Activated gamma-delta T cell treated with anti-CD3 and anti-CD28 coated beads, Interleukin-2, amount 50 U/mL, for 16 hours (primary cell): ENCODE results near the gene ZNF318.

Experiments
- DNase-seq: peaks from one replicate; pipeline ENCODE4 v3.0.0-alpha.2; 2020; ENCODE audit warnings: low read depth

Gene ZNF318

DNA sequence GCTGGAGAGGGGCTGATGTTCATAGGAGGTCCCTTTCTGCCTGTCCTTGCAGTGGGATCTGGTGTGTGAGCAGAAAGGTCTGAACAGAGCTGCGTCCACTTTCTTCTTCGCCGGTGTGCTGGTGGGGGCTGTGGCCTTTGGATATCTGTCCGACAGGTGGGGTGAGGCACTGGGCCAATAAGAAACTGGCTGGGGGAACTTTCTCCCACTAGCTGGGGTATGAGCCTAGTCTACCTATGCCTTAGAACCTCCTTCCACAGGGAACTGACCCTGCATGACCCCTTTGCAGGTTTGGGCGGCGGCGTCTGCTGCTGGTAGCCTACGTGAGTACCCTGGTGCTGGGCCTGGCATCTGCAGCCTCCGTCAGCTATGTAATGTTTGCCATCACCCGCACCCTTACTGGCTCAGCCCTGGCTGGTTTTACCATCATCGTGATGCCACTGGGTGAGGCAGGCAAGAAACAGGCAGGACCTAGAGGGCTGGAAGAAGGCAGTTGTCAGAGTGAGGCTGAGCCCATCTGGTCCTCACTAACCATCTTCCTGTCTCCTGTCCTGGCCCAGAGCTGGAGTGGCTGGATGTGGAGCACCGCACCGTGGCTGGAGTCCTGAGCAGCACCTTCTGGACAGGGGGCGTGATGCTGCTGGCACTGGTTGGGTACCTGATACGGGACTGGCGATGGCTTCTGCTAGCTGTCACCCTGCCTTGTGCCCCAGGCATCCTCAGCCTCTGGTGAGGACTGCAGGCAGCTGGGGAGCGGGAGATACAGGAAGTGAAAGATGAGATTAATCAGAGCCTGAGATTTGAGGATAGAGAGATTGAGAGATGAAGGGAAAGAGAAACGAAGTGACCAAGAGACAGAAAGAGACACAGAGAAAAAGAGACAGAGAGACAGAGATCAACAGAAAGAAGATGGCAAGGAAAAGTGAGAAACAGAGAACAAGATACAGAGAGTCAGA, 69.8 kb downstream of the ZNF318 start:
- DNase-seq: no peak

DNA sequence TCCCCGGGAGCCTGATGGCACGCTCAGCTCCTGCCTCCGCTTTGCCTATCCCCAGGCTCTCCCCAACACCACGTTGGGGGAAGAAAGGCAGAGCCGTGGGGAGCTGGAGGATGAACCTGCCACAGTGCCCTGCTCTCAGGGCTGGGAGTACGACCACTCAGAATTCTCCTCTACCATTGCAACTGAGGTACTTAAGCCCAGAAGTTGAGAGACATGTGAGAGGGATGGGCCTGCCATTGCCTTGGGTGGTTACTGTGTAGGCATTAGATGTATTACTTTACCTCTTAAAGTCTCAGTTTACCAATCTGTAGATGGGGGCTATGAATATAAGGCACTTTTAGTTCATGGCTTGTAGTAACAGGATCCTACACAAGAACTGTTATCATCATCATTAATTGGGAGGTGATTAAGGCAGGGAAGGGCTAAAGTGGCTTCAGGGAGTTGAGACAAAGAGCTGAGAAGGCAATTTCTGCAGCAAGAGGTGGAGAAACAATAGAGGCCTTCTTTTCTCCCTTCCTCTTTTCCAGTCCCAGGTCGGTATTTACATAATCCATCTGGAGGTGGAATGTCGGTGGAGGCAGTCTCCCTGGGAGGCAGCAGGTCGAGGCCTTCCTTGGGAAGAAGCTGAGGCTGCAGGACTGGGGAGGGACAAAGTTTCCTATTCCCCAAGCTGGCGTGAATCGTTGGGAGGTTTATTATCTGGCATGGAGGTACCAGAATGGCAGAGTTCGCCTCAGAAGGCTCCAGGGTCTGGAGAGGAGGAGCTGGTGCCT, 70.7 kb downstream of the ZNF318 start:
- no peak for DNase-seq

DNA sequence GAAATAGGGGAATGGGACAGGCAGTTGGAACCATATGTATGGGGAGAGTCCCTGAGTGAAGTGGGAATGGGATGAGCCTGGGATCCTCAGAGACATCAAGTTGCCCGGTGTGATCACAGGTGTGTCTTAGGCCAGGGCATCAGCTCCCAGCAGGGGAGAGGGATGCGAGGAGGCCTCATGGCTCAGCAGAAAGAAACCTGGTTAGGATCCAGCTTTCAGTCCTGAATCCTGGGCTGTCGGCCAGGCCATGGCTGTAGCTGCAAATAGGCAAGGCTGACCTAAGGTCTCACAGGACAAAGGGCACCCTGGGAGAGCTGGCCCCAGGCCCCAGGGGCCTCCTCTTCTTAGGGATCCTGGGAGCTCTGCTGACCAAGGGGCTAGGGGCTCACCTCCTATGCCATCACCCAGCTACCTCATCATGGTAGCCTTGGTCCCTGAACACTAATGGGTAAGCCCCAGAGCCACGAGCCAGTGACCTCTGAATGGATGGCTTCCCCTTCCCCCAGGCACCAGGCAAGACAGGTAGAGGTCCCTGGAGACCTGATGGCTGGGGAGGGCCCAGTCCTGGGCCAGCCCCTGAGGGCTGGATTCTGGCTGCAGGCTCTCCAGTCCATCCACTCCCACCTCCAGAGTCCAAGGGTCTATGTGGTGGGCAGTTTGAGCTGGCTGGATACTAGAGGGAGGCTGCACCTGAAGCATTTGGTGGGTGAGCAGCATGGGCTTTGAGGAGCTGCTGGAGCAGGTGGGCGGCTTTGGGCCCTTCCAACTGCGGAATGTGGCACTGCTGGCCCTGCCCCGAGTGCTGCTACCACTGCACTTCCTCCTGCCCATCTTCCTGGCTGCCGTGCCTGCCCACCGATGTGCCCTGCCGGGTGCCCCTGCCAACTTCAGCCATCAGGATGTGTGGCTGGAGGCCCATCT, 71.5 kb downstream of the ZNF318 start, which contains the start of gene SLC22A7:
TSS of gene SLC22A7 (plus strand) at position 617 of the 921 bp plus-strand sequence. CDS start at position 716, 99 bp downstream.
- no peak for DNase-seq

DNA sequence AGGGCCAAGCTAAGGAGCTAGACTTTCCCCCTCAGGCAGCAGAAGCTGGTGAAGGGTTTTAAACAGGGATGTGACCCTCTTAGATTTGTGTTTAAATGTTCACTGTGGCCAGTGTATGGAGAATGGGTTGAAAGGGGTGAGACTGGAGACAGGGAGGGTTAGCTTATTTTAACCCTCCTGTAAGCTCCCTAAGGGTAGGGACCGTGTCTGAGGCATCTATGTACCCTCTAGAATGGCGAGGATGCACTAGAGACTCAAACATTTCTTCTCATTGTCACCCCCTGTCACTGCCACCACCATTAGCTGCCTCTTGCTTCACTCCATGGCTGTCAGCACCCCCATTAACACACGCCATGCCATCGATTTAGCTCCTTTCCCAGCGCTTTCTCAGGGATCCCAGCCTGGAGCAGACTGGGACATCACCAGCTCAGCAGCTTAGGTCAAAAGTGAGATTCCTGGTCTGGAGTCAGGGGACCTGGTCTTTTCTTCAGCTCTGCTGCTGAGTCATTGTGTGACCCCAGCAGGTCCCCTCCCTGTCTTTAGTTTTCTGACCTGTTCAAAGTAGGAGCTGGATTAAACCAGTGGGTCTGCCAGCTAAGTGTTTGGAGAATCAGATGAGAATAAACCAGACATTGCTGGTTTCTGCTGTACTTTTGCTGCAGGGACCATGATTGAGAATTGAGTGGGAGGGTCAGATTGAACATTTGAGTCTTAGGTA, 72.5 kb downstream of the ZNF318 start:
- no peak for DNase-seq

DNA sequence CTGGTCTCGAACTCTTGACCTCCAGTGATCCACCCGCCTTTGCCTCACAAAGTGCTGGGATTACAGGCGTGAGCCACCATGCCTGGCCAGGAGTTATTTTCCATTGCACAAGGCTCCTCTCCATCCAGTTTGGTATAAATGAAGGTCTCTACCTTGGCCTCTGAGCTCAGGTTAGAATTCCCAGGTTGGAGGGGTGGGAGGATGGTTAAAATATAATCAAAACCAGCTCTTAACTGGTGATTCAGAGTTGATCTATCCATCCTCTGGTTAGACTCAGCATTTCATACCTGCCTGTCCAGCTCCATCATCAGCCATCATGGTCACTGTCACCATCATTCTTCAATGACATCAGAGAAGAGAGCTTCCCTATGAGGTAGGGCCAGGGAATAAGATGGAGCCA, 74.0 kb downstream of the ZNF318 start:
- DNase-seq: no peak

DNA sequence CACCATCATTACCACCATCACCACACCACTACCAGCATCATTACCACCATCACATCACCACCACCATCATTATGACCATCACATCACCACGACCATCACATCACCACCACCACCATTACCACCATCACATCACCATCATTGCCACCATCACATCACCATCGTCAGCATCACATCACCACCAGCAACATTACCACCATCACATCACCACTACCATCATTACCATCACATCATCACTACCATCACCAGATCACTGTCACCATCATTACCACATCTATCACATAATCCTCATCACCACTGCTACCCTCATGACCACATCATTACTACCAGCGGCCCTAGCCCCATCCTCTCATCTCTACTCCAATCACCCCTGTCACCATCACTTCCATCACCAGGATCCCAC, 74.9 kb downstream of the ZNF318 start:
- no peak for DNase-seq

DNA sequence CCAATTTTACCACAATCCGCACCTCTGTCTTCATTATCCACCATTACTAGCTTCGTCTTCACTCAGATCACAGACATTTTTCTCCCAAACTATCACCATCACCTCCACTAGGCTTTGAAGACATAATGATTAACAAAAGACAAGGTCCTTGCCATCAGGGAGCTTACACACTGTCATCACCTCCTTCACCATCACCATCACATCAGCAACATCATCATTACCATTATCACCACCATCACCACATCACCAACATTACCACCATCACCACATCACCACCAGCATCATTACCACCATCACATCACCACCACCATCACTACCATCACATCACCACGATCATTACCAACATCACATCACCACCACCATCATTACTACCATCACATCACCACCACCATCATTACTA, 75.7 kb downstream of the ZNF318 start:
- no peak for DNase-seq

DNA sequence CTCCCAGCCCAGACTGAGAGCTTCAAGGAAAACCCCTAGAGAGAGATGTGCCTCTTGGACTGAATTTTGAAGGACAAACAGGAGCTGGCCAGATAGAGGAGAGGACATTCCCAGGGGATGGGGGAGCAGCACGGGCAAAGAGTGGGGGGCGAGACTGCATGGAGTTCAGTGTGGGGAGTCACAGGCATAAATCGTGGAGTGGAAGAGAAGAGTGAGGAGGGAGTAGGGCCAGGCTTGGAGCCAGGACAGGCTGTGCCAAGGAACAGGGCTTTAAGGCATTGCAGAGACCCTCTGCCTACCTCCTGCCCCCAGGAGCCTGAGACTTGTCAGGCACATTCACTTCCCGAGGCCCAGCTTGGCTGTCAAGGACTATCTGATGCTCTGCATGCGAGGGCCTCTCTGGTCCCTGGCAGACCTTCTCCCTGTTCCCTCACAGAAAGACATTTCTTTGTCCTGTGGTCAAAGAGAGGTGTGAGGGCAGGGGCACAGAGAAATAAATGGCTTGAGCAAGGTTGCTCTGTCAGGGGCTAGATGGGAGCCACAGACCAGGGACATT, 76.6 kb downstream of the ZNF318 start:
- DNase-seq: no peak

DNA sequence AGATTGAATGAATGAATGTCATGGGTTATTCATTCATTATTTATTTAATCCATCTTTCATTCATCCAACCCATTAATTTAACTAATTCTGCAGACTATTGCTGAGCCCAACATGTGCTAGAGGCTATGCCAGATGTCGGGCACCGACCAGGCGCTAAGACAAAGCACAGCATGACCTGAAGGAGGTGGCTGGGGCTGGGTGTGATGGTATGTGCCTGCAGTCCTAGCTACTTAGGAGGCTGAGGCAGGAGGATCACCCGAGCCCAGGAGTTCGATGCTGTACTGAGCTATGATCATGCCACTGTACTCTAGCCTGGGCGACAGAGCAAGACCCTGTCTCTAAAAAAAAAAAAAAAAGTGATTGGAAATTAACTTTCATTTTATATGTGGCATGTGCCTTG, 77.1 kb downstream of the ZNF318 start:
- DNase-seq: no peak

DNA sequence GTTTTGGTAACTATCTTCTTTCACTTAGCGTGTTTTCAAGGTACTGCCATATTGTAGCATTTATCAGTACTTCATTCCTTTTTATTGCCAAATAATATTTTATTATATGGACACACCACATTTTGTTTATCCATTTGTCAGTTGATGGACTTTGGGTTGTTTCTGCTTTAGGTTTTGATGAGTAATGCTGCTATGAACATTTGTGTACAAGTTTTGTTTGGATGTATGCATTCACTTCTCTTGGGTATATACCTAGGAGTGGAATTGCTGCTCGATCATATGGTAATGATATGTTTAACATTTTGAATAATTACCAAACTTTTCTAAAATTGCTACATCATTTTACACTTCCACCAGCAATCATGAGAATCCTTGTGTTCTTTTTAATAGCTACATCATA, 77.7 kb downstream of the ZNF318 start:
- no peak for DNase-seq

DNA sequence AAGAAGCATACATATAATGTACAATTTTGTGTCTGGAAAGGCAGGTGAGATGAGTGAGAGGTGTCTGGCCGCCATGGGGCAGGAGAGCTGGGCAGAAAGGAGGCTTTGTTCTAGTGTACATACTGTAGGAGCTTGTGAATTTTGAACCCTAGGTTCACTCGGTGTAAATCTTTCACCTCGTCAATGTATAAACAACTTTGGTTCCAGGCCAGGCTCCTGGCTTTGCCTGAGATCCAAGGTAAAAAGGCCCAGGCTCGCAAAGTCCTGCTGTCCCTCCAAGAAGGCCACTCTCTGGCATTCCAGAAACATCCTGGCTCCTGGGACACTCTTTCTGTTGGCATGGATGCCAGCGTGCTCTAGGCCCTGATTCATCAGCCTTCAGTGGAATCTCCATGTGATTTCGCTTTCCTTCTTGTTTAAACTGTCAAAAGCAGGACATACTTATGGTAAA, 78.5 kb downstream of the ZNF318 start:
- DNase-seq: no peak

DNA sequence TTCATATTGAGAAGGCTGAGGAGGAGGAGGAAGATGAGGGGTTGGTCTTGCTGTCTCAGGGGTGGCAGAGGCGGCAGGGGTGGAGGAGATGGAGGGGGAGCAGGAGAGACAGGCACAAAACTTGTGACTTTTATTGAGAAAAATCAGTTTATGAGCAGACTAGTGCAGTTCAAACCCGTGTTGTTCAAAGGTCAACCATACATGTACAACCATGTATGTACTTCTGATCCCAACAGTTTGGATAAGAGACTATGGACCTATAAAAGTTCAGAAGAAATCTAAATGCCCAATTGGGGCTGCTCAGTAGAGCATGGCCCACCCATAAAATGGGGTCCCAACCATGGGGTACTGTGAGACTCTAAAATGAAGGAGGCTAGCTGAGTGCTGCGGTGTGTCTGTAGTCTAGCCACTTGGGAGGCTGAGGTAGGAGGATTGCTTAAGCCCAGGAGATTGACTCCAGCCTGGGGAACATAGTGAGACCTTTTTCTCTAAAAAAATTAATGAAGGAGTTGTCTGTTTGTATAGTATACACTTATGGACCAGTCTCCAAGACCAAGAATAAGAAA, 79.0 kb downstream of the ZNF318 start:
- no peak for DNase-seq

DNA sequence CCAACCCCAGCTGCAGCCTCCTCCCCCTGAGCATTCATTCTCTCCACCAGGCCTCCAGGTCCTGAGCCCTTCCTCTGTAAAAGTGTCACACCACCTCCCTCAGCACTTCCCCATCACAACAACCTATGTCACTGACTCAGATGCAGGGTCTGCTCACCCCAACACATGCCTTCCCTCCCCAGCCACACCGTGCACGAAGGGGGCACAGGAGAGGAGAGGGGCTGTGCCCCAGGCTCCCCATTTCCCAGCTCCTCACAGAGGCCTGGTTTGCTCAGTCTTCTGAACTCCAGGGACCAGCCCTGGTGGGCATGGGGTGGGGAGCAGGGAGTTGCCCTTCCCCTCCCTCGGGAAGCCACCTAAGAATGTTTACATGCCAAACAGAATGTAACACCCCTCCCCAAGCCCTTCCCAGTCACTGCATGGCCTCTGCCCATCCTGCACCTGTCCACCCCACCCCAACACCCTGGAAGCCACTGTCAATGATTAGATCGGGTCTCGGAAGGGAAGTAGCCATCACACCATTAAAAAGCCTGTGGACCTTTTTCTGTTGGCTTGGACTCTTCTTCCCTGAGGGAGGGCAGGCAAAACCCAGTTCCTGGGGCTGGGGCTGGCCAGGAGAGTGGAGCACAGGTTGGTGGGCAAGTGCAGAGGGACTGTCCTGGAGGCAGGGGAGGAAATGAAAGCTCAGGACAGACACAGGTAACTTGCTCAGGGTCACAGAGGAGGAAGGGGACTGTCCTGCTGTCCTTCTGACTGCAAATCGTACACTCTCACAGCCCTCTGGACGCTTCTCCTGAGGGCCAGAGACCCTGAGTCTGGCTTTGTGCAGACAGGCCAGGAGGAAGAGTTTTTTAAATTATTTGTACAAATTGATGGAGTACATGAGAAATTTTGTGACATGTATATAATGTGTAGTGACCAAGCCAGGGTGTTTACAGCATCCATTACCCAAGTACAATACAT, 81.4 kb downstream of the ZNF318 start:
- DNase-seq: no peak

DNA sequence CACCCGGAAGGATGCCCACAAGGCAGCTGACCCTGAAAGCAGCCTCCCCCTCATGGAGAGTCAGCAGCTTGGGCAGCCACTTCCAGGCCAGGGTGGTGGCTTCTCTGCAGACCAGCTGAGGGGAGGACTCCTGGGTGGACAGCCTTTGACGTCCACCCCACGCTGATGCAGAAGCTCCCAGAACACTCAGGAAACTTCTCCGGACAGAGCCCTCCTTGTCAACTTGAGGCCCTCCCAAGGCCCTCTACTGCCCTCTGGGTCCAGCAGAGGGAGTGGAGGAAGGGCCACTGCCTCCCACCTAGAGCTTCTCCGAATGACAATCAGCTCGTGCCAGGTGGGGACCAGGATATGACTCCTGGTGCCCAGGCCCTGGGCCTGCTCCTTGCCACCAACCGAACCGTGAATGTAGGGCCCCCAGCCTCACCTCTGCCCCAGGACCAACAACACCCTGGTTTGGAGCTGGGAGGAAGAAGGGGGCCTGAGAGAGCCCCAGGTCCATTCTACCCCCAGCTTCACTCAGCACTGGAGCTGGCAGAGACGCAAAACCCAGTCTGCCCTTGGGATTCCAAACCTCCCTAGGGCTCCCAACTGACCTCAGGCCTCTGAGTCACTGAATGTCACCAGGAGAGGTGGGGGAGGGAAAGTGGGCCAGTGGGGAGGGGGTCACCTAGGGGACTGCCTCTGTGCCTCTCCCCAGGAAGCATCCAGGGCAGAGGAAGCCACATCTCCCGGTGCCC, 82.3 kb downstream of the ZNF318 start:
- DNase-seq: no peak

DNA sequence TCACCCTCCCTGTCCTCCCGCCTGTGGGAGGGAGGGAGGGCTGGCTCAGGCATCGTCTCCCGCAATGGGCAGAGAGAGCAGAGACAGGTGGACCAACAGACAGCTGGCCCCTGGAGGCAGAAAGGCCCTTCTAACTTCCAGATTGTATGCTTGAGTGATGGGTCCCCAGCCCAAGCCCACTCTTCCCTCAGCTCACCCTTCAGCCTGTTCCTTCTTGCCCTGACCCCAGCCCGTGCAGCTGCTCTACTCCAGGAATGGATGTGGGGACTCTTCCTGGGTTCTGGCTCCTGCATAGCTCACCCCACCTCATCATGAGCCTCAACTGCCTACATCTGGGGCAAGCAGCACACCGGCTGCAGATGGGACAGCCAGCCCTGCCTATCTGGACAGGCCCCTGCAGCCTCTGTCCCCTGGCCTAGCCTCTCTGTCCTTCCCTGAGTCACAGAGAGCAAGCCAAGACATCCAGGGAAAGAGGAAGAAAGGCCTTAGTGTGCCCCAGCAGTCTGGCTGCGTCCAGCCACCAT, 82.9 kb downstream of the ZNF318 start:
- no peak for DNase-seq
